ENCODE data around the gene HAAO. TPM values are rescaled to one million over a fixed set of nuclear protein-coding genes. Genes with fewer than 3 reads are reported as not detected.

Gene HAAO
- total and polyA plus RNA-seq, 2 of the 13 experiments (the other 11 are each of a cell fraction or from before 2014, with no cell fraction given), result 36.1 to 42.7 TPM

DNA sequence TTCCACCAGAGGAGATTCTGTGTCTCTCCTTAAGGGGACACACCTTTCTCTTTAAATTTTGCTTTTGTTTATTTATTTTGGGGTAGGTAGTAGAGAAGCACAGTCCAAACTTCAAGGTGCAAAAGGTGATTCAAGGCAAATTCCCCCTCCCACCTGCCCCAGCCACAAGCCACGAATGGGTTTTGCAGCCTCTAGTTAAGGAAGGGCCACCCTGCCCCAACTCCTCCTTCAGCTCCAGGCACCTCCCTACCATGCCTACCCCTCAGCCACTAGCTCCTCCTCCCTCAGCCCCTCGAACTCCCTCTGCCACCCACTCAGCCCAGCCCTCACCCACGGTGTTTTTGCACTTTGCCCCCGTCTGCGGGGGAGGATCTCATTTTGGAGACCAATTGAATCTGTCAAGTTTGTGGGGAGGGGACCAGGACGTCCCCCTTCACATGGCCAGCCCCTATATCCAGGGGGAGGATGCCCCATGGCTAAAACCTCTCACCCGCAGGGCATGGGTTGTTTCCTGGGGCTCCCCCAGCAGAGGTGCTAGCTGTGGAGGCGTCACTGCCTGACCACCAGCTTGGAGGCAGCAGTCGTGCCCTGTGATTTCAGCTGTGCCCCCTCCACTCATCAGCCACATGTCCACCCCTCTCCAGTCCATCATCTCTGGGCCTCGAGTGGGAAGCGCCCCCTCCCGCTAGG is 4.5 kb downstream of the HAAO start (continued):
- TF ChIP-seq, protein P1, sequence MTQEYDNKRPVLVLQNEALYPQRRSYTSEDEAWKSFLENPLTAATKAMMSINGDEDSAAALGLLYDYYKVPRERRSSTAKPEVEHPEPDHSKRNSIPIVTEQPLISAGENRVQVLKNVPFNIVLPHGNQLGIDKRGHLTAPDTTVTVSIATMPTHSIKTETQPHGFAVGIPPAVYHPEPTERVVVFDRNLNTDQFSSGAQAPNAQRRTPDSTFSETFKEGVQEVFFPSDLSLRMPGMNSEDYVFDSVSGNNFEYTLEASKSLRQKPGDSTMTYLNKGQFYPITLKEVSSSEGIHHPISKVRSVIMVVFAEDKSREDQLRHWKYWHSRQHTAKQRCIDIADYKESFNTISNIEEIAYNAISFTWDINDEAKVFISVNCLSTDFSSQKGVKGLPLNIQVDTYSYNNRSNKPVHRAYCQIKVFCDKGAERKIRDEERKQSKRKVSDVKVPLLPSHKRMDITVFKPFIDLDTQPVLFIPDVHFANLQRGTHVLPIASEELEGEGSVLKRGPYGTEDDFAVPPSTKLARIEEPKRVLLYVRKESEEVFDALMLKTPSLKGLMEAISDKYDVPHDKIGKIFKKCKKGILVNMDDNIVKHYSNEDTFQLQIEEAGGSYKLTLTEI (CRISPR knock-in tag; conservative IDR thresholded peaks at IDR 0.05), result no peak
- TF ChIP-seq ZNF207 (IDR thresholded peaks at IDR 0.05; ENCODE audit: borderline replicate concordance) (no peak), ATAD3A (CRISPR knock-in tag; IDR thresholded peaks at IDR 0.05) (no peak), ZSCAN25 (CRISPR knock-in tag; IDR thresholded peaks at IDR 0.05) (peak; percentile 14; the same call in 1 of the 2 replicates), TEAD2 (CRISPR knock-in tag; IDR thresholded peaks at IDR 0.05) (no peak), ARHGAP35 (CRISPR knock-in tag; IDR thresholded peaks at IDR 0.05; ENCODE audit: borderline replicate concordance) (no peak; the same call in 1 of the 2 replicates), ZNF614 (CRISPR knock-in tag; IDR thresholded peaks at IDR 0.05; ENCODE audit: borderline replicate concordance) (no peak), CENPT (CRISPR knock-in tag; IDR thresholded peaks at IDR 0.05; ENCODE audit: low read depth) (no peak), SMYD3 (CRISPR knock-in tag; IDR thresholded peaks at IDR 0.05) (no peak), HOXA7 (CRISPR knock-in tag; IDR thresholded peaks at IDR 0.05) (no peak), MIER2 (CRISPR knock-in tag; IDR thresholded peaks at IDR 0.05) (no peak), MAZ (IDR thresholded peaks at IDR 0.05; ENCODE audit: borderline replicate concordance, low read depth, low read length) (0 out of 2 replicates have a peak, but pooled peaks have one; percentile 8), MAZ (CRISPR knock-in tag; IDR thresholded peaks at IDR 0.05; ENCODE audit: low read depth) (peak; percentile 67), CCAR2 (optimal IDR thresholded peaks at IDR 0.05; ENCODE audit: low read depth, low read length) (no peak)
- TF ChIP-seq, protein P2, sequence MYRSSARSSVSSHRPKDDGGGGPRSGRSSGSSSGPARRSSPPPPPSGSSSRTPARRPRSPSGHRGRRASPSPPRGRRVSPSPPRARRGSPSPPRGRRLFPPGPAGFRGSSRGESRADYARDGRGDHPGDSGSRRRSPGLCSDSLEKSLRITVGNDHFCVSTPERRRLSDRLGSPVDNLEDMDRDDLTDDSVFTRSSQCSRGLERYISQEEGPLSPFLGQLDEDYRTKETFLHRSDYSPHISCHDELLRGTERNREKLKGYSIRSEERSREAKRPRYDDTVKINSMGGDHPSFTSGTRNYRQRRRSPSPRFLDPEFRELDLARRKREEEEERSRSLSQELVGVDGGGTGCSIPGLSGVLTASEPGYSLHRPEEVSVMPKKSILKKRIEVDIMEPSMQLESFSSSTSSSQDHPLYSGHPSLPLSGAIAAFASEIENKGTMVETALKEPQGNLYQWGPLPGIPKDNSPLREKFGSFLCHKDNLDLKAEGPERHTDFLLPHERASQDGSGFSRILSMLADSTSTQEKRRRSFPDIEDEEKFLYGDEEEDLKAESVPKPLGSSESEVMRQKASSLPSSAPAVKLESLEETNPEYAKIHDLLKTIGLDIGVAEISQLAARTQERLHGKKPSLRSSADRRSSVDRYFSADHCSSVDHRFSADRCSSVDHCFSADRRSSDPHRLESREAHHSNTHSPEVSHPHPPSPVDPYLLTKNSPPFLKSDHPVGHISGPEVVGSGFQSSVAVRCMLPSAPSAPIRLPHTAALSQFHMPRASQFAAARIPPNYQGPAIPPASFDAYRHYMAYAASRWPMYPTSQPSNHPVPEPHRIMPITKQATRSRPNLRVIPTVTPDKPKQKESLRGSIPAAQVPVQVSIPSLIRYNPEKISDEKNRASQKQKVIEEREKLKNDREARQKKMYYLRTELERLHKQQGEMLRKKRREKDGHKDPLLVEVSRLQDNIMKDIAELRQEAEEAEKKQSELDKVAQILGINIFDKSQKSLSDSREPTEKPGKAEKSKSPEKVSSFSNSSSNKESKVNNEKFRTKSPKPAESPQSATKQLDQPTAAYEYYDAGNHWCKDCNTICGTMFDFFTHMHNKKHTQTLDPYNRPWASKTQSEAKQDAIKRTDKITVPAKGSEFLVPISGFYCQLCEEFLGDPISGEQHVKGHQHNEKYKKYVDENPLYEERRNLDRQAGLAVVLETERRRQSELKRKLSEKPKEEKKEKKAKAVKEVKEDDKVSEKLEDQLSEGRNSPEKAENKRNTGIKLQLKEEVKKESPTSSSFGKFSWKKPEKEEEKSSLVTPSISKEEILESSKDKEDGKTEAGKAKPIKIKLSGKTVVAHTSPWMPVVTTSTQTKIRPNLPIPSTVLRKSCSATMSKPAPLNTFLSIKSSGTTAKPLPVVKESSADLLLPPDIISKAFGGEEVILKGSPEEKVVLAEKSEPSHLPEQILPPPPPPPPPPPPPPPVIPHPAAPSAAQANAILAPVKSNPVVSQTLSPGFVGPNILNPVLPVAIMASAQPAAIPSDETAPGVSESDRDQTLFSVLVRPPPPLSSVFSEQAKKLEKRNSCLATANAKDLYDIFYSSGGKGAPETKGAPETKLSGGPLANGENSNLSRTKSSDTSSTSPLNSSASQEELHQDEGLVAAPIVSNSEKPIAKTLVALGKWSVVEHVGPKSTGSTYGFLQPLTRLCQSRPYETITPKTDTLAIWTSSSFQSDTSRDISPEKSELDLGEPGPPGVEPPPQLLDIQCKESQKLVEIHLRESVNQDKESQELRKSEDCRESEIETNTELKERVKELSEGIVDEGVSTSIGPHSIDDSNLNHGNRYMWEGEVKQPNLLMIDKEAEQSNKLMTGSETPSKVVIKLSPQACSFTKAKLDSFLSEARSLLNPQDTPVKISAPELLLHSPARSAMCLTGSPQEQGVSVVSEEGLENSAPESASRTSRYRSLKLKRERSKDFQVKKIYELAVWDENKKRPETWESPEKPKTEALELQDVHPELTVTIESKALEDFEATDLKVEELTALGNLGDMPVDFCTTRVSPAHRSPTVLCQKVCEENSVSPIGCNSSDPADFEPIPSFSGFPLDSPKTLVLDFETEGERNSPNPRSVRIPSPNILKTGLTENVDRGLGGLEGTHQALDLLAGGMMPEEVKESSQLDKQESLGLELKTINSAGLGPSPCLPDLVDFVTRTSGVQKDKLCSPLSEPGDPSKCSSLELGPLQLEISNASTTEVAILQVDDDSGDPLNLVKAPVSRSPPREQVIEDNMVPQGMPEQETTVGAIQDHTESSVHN (CRISPR knock-in tag; IDR thresholded peaks at IDR 0.05), result no peak
- TF ChIP-seq, protein P3, sequence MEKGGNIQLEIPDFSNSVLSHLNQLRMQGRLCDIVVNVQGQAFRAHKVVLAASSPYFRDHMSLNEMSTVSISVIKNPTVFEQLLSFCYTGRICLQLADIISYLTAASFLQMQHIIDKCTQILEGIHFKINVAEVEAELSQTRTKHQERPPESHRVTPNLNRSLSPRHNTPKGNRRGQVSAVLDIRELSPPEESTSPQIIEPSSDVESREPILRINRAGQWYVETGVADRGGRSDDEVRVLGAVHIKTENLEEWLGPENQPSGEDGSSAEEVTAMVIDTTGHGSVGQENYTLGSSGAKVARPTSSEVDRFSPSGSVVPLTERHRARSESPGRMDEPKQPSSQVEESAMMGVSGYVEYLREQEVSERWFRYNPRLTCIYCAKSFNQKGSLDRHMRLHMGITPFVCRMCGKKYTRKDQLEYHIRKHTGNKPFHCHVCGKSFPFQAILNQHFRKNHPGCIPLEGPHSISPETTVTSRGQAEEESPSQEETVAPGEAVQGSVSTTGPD (CRISPR knock-in tag; IDR thresholded peaks at IDR 0.05), result no peak
- TF ChIP-seq, protein P4, sequence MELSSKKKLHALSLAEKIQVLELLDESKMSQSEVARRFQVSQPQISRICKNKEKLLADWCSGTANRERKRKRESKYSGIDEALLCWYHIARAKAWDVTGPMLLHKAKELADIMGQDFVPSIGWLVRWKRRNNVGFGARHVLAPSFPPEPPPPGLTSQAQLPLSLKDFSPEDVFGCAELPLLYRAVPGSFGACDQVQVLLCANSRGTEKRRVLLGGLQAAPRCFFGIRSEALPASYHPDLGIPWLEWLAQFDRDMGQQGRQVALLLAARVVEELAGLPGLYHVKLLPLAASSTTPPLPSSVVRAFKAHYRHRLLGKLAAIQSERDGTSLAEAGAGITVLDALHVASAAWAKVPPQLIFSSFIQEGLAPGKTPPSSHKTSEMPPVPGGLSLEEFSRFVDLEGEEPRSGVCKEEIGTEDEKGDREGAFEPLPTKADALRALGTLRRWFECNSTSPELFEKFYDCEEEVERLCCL (CRISPR knock-in tag; IDR thresholded peaks at IDR 0.05; ENCODE audit: borderline replicate concordance), result no peak
